Measurements from ENCODE around the gene NDUFA5.
"Not testable (repeated sequence)": the region's sequence is repeated elsewhere in the genome, so short reads cannot be mapped to it uniquely, and the experiment has no call there.

Gene NDUFA5

GRCh38 chr7:123557016-123557397 lies 611 bp downstream of the NDUFA5 start:
- no peak for DNase-seq (ENCODE audit: low read depth)

GRCh38 chr7:123555484-123555883 lies 2.1 kb downstream of the NDUFA5 start:
- no peak for DNase-seq (ENCODE audit: low read depth)

- DNase-seq (ENCODE audit: low read depth) = no peak
Measured at GRCh38 chr7:123553159-123553558, 4.5 kb downstream of the NDUFA5 start.

GRCh38 chr7:123552641-123553040 lies 5.0 kb downstream of the NDUFA5 start:
- DNase-seq (ENCODE audit: low read depth) = no peak

- not testable (repeated sequence) for DNase-seq (ENCODE audit: low read depth)
Measured at GRCh38 chr7:123552134-123552533, 5.5 kb downstream of the NDUFA5 start.

- no peak for DNase-seq (ENCODE audit: low read depth)
Measured at GRCh38 chr7:123548406-123548805, 9.2 kb downstream of the NDUFA5 start.

GRCh38 chr7:123539871-123540270 lies 17.7 kb downstream of the NDUFA5 start:
- no peak for DNase-seq (ENCODE audit: low read depth)

- no peak for DNase-seq (ENCODE audit: low read depth)
Measured at GRCh38 chr7:123538897-123539296, 18.7 kb downstream of the NDUFA5 start.

GRCh38 chr7:123538189-123538714 lies 19.4 kb downstream of the NDUFA5 start:
- DNase-seq (ENCODE audit: low read depth) = peak; percentile 23

- no peak for DNase-seq (ENCODE audit: low read depth)
Measured at GRCh38 chr7:123537026-123537642, 20.5 kb downstream of the NDUFA5 start.

- DNase-seq (ENCODE audit: low read depth) = no peak
Measured at GRCh38 chr7:123535517-123535916, 22.1 kb downstream of the NDUFA5 start.

GRCh38 chr7:123534383-123535260 lies 23.0 kb downstream of the NDUFA5 start, which contains the start of gene IQUB:
Gene IQUB (minus strand): TSS chr7:123534595. CDS start chr7:123512340, 22,255 bp downstream.
- DNase-seq (ENCODE audit: low read depth) = peak; percentile 96

GRCh38 chr7:123533929-123534382 lies 23.7 kb downstream of the NDUFA5 start:
- no peak for DNase-seq (ENCODE audit: low read depth)

GRCh38 chr7:123533553-123533917 lies 24.1 kb downstream of the NDUFA5 start:
- no peak for DNase-seq (ENCODE audit: low read depth)

GRCh38 chr7:123532788-123533552 lies 24.6 kb downstream of the NDUFA5 start:
- DNase-seq (ENCODE audit: low read depth) = not testable (repeated sequence)

- not testable (repeated sequence) for DNase-seq (ENCODE audit: low read depth)
Measured at GRCh38 chr7:123532343-123532742, 25.3 kb downstream of the NDUFA5 start.

- DNase-seq (ENCODE audit: low read depth) = not testable (repeated sequence)
Measured at GRCh38 chr7:123530035-123530591, 27.5 kb downstream of the NDUFA5 start.

- no peak for DNase-seq (ENCODE audit: low read depth)
Measured at GRCh38 chr7:123528265-123528664, 29.4 kb downstream of the NDUFA5 start.

GRCh38 chr7:123527712-123528225 lies 29.8 kb downstream of the NDUFA5 start:
- DNase-seq (ENCODE audit: low read depth) = not testable (repeated sequence)

- not testable (repeated sequence) for DNase-seq (ENCODE audit: low read depth)
Measured at GRCh38 chr7:123526533-123526932, 31.1 kb downstream of the NDUFA5 start.

- DNase-seq (ENCODE audit: low read depth) = no peak
Measured at GRCh38 chr7:123522066-123522465, 35.6 kb downstream of the NDUFA5 start.

- no peak for DNase-seq (ENCODE audit: low read depth)
Measured at GRCh38 chr7:123505221-123505620, 52.4 kb downstream of the NDUFA5 start.

All from fibroblast of the conjunctiva (primary cell).